ENCODE data around the gene PRPSAP1. TPM values are rescaled to one million over a fixed set of nuclear protein-coding genes. Genes with fewer than 3 reads are reported as not detected.

Gene PRPSAP1
- polyA plus RNA-seq, 1 of the 3 experiments (the other 2 are of a cell fraction), result 118 TPM

GRCh38 chr17:76370261-76370993, 16.7 kb upstream of the PRPSAP1 start (continued):
- TF ChIP-seq, protein P1, sequence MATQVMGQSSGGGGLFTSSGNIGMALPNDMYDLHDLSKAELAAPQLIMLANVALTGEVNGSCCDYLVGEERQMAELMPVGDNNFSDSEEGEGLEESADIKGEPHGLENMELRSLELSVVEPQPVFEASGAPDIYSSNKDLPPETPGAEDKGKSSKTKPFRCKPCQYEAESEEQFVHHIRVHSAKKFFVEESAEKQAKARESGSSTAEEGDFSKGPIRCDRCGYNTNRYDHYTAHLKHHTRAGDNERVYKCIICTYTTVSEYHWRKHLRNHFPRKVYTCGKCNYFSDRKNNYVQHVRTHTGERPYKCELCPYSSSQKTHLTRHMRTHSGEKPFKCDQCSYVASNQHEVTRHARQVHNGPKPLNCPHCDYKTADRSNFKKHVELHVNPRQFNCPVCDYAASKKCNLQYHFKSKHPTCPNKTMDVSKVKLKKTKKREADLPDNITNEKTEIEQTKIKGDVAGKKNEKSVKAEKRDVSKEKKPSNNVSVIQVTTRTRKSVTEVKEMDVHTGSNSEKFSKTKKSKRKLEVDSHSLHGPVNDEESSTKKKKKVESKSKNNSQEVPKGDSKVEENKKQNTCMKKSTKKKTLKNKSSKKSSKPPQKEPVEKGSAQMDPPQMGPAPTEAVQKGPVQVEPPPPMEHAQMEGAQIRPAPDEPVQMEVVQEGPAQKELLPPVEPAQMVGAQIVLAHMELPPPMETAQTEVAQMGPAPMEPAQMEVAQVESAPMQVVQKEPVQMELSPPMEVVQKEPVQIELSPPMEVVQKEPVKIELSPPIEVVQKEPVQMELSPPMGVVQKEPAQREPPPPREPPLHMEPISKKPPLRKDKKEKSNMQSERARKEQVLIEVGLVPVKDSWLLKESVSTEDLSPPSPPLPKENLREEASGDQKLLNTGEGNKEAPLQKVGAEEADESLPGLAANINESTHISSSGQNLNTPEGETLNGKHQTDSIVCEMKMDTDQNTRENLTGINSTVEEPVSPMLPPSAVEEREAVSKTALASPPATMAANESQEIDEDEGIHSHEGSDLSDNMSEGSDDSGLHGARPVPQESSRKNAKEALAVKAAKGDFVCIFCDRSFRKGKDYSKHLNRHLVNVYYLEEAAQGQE (IDR thresholded peaks at IDR 0.05; ENCODE audit: low read depth, low read length), result no peak
- TF ChIP-seq FOSL2 (IDR thresholded peaks at IDR 0.05; ENCODE audit: borderline replicate concordance, low read depth), result peak; percentile 88
- no peak; the same call in 1 of the 2 replicates for TF ChIP-seq SIN3A (IDR thresholded peaks at IDR 0.05; ENCODE audit: borderline replicate concordance, low read depth, low read length)
- no peak for TF ChIP-seq YY1 (IDR thresholded peaks at IDR 0.05; ENCODE audit: low read depth)
- TF ChIP-seq, protein P2, sequence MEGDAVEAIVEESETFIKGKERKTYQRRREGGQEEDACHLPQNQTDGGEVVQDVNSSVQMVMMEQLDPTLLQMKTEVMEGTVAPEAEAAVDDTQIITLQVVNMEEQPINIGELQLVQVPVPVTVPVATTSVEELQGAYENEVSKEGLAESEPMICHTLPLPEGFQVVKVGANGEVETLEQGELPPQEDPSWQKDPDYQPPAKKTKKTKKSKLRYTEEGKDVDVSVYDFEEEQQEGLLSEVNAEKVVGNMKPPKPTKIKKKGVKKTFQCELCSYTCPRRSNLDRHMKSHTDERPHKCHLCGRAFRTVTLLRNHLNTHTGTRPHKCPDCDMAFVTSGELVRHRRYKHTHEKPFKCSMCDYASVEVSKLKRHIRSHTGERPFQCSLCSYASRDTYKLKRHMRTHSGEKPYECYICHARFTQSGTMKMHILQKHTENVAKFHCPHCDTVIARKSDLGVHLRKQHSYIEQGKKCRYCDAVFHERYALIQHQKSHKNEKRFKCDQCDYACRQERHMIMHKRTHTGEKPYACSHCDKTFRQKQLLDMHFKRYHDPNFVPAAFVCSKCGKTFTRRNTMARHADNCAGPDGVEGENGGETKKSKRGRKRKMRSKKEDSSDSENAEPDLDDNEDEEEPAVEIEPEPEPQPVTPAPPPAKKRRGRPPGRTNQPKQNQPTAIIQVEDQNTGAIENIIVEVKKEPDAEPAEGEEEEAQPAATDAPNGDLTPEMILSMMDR (IDR thresholded peaks at IDR 0.05), result peak; percentile 93
- TF ChIP-seq PBX3 (IDR thresholded peaks at IDR 0.05), result peak; percentile 74
- no peak for TF ChIP-seq FOXJ3 (CRISPR knock-in tag; IDR thresholded peaks at IDR 0.05)

DNA sequence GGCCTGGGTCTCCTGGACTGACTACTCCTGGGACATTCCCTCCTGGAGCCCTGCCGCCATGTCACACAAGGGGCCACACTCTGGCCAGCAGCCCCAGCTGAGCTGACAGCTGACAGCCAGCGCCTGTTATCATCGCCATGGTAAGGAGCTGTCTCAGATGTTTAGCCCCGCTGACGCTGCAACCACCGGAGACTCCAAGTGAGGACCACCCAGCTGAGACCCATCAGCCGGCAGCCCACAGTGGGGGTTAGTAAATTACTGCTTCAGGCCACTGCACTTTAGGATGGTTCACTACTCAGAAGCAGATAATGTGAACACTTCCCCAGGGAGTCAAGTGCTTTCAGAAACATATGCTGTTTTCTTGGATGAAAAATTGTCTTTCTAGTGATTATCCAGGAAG, 16.1 kb upstream of the PRPSAP1 start:
- Histone ChIP-seq H3K9me2 (no peaks in the 10 kb centered on the region), H4K20me1 (ENCODE audit: insufficient read depth) (no peaks in the 10 kb centered on the region), H3K4me1 (ENCODE audit: control insufficient read depth in 1 of 2, insufficient read depth in 2 of 2, low read depth in 1 of 2, low read length in 1 of 2) (peaks cover 7 to 24% of the 10 kb centered on the region in 2 experiments; a peak in 2 of 4 replicates), H3K4me2 (no peak overlapping the region), H2AFZ (ENCODE audit: low read depth) (no peak overlapping the region), H3K79me2 (ENCODE audit: insufficient read depth) (no peaks in the 10 kb centered on the region), H3K4me3 (ENCODE audit: low read depth in 2 of 2, low read length in 1 of 2) (no peak overlapping the region), H3K27me3 (ENCODE audit: insufficient read depth) (no peaks in the 10 kb centered on the region), H3K27ac (ENCODE audit: low read depth in 2 of 2, low read length in 1 of 2) (peak overlapping the region in 1 of 2 experiments; percentile 87; a peak in 2 of 4 replicates), H3K9me3 (no peaks in the 10 kb centered on the region), H3K9ac (peak overlapping the region; percentile 40; the same call in 1 of the 2 replicates), H3K36me3 (replicated peaks in 1 of 2; ENCODE audit: control insufficient read depth in 1 of 2, insufficient read depth in 2 of 2, low read length in 1 of 2) (no peaks in the 10 kb centered on the region), H3F3A (replicated peaks; ENCODE audit: insufficient read depth) (peaks cover 35% of the 10 kb centered on the region)
- 92% methylated on average over 6 of the region's 7 CpGs for WGBS (ENCODE audit: low lambda C conversion rate)
- ChIA-PET CTCF (interaction anchor here (0.8 to 6.1 kb wide), 24 partner anchors 8 to 355 kb away, joined by 3 to 114 read pairs (median 4); partner anchors contain the start of genes PRPSAP1, SPHK1 and UBE2O), POLR2A (interaction anchor here (3.0 kb wide), 1 partner anchor 16 kb away, joined by 11 read pairs; the partner anchor contains the start of gene PRPSAP1)
- peak; percentile 37 for DNase-seq
- TF ChIP-seq GABPA (IDR thresholded peaks at IDR 0.05; ENCODE audit: low read depth) (no peak), USF2 (IDR thresholded peaks at IDR 0.05; ENCODE audit: borderline replicate concordance, low read depth, low read length) (no peak), RFX5 (IDR thresholded peaks at IDR 0.05; ENCODE audit: low read length) (no peak), POLR2AphosphoS5 (IDR thresholded peaks at IDR 0.05; ENCODE audit: low read depth, low read length) (no peak), FOXM1 (IDR thresholded peaks at IDR 0.05; ENCODE audit: low read depth) (no peak), YY1 (IDR thresholded peaks at IDR 0.05; ENCODE audit: low read depth) (no peak), TCF12 (IDR thresholded peaks at IDR 0.05) (no peak), NFIC (IDR thresholded peaks at IDR 0.05; ENCODE audit: borderline replicate concordance) (no peak), JUND (IDR thresholded peaks at IDR 0.05) (no peak), RCOR1 (IDR thresholded peaks at IDR 0.05; ENCODE audit: low read length) (no peak), TEAD4 (IDR thresholded peaks at IDR 0.05; ENCODE audit: borderline replicate concordance, insufficient read depth) (no peak), EZH2phosphoT487 (IDR thresholded peaks at IDR 0.05; ENCODE audit: borderline replicate concordance, low read depth) (no peak), NRF1 (IDR thresholded peaks at IDR 0.05; ENCODE audit: low read depth, low read length) (no peak)
- TF ChIP-seq, protein P3, sequence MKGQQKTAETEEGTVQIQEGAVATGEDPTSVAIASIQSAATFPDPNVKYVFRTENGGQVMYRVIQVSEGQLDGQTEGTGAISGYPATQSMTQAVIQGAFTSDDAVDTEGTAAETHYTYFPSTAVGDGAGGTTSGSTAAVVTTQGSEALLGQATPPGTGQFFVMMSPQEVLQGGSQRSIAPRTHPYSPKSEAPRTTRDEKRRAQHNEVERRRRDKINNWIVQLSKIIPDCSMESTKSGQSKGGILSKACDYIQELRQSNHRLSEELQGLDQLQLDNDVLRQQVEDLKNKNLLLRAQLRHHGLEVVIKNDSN (IDR thresholded peaks at IDR 0.05; ENCODE audit: borderline replicate concordance, low read depth), result no peak
- TF ChIP-seq, protein P4, sequence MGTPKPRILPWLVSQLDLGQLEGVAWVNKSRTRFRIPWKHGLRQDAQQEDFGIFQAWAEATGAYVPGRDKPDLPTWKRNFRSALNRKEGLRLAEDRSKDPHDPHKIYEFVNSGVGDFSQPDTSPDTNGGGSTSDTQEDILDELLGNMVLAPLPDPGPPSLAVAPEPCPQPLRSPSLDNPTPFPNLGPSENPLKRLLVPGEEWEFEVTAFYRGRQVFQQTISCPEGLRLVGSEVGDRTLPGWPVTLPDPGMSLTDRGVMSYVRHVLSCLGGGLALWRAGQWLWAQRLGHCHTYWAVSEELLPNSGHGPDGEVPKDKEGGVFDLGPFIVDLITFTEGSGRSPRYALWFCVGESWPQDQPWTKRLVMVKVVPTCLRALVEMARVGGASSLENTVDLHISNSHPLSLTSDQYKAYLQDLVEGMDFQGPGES (IDR thresholded peaks at IDR 0.05; ENCODE audit: low read depth, low read length), result no peak

Measured in SK-N-SH (cell line).